Diencephalon (tissue), 1 donor: ENCODE results near the gene MAP3K5. TPM values are rescaled to one million over a fixed set of nuclear protein-coding genes. Genes with fewer than 3 reads are reported as not detected.

Source experiments
- small RNA-seq: library from RNA; depleted of rRNA; stranded (forward); fragments of <200 nt; gene quantifications from one replicate; pipeline ENCODE3, GENCODE V24; 2014
- total RNA-seq: library from RNA; depleted of rRNA; stranded (reverse); fragments of >200 nt; gene quantifications from one replicate; pipeline ENCODE4 v1.2.3, GENCODE V29; 2014

MAP3K5 gene, protein sequence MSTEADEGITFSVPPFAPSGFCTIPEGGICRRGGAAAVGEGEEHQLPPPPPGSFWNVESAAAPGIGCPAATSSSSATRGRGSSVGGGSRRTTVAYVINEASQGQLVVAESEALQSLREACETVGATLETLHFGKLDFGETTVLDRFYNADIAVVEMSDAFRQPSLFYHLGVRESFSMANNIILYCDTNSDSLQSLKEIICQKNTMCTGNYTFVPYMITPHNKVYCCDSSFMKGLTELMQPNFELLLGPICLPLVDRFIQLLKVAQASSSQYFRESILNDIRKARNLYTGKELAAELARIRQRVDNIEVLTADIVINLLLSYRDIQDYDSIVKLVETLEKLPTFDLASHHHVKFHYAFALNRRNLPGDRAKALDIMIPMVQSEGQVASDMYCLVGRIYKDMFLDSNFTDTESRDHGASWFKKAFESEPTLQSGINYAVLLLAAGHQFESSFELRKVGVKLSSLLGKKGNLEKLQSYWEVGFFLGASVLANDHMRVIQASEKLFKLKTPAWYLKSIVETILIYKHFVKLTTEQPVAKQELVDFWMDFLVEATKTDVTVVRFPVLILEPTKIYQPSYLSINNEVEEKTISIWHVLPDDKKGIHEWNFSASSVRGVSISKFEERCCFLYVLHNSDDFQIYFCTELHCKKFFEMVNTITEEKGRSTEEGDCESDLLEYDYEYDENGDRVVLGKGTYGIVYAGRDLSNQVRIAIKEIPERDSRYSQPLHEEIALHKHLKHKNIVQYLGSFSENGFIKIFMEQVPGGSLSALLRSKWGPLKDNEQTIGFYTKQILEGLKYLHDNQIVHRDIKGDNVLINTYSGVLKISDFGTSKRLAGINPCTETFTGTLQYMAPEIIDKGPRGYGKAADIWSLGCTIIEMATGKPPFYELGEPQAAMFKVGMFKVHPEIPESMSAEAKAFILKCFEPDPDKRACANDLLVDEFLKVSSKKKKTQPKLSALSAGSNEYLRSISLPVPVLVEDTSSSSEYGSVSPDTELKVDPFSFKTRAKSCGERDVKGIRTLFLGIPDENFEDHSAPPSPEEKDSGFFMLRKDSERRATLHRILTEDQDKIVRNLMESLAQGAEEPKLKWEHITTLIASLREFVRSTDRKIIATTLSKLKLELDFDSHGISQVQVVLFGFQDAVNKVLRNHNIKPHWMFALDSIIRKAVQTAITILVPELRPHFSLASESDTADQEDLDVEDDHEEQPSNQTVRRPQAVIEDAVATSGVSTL (N-terminal part only)
- total RNA-seq: 16.1 TPM

DNA sequence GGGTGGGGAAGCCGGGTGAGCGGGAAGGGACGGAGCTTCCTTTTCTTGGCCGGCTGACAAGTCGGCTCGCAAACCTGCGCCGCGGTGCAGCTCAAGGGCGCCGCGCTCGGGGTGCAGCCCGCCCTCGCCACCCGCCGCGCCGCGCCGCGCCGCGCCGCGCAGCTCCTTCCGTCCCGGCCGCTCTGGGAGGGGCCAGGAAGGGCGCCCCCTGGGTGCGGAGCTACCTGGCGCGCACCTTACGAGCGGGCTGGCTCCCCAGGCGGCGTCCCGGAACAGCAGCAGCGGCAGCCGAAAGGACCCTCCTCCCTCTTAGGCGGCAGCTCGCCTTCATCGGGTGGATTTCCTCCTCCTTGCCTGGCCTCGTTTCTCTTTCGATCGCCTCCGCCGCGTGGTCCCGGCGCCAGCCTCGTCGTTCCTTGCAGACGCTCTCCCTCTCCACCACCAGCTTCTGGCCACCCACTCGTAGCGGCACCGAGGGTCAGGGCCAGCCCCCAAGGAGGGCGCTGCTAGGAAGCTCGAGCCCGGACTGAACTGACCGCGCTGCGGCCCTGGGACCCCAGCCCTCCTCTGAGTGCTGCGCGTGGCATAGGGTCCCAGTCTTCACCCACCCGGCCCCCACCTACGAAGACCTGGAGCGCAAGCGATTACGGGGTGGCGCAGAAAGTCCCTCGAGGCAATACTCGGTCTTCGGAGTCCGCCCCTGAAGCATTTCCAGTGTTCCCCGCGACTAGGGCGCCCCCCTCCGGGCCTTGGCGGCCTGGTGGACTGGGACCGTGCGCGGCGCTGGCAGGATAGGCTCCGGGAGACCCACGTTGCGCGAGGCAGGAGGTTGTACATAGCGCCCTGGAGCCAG is at the start of gene MAP3K5:
TSS of gene MAP3K5 (minus strand) at position 68 of the 853 bp plus-strand sequence. CDS start 320 bp downstream, outside the sequence.

DNA sequence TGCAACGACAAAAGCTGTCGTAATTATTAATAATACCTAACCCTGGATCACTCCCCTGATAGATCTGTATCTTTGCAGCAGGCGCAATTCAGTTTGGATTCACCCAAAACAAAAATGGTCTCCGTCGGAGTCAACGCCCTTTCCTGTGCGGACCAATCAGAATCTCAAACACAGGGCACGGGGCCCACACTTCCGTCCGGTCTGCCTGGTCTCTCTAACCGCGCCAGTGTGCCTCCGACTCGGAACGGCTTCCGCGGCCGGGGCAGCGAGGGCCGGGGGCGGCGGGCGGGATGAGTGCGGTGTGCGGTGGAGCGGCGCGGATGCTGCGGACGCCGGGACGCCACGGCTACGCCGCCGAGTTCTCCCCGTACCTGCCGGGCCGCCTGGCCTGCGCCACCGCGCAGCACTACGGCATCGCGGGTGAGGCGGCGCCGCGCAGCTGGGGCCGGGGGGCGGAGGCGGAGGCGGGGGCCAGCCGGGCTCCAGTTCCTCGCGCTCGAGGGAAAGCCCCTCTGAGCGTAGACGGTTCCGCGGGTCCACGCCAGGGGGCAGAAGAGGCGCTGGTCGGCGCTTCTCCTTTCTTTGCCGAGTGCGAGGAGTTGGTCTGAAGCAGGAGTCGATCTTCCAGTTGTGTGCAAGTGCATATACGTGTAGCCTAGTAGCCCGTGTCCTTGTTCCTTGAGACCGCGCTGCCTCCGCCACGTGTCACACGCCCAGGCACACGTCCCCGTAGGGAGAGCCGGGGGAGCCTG is 30.3 kb upstream of the MAP3K5 start, which contains the start of gene PEX7:
TSS of gene PEX7 (plus strand) at position 217 of the 752 bp plus-strand sequence. CDS start at position 291, 74 bp downstream.

DNA sequence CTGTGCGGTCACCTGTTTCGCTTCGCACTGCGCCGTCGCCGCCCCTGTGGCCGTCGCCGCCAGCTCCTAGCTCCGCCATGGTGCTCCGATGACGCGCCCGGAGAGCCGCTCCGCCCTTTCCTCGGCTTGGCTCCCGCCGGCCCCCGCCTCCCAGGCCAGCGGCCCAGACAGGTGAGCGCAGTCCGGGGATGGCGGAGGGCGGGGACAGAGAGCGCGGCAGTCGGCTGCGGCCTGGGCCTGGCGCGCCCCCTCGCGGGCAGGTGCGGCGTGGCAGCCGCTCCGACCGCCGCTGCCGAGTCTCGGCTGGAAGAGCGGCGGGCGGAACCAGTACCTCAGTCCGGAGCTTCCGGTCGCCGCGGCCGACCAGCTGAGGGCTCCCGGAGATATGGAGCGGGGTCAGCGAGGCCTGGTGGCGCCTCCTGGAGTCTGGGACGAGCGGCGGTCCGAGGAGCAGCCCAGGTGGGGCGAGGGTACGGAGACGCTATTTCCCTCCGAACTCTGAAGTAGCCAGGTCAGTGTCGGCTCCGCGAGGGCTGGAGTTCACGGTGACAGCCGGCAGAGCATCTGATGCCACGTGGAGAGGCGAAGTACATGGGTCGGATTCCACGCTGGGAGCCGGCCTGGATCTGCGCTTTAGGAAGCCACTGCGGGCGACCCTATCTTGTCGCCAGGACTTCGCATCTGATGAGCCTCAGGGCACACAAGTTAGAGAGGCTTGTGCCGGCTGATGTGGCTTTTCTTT is 241.8 kb downstream of the MAP3K5 start, which contains the start of gene MAP7:
TSS of gene MAP7 (minus strand) at position 93 of the 742 bp plus-strand sequence. CDS start at position 79, 14 bp downstream.

Small RNA genes within 50 kb of the gene (small RNA-seq; reads per million reads assigned to genes)
- not detected for gene RNA5SP219

Other genes with a start within 250 kb of the MAP3K5 start
- 6.9 TPM for gene MAP7, start 242.1 kb downstream of the MAP3K5 start, total RNA-seq
- gene PEX7, start 30.1 kb upstream of the MAP3K5 start, total RNA-seq: 6.7 TPM
- gene SLC35D3, start 129.8 kb upstream of the MAP3K5 start, total RNA-seq: 1.4 TPM